A549 treated with AZD9567 at 1 μM for 4 hours (cell line): ENCODE measurements around the gene XAB2. TPM values are rescaled to one million over a fixed set of nuclear protein-coding genes. Genes with fewer than 3 reads are reported as not detected.

Experiments
- total RNA-seq: library from RNA; stranded (reverse); fragments of 200-300 nt; extraction: Qiagen RNA extraction; gene quantifications from 5 replicates; pipeline ENCODE4 v1.2.3, GENCODE V29; 2022; ENCODE audit not compliant: insufficient read depth

XAB2 gene
- total RNA-seq, result 22.4 to 28.1 TPM (median 26.4 TPM) in 5 replicates

DNA sequence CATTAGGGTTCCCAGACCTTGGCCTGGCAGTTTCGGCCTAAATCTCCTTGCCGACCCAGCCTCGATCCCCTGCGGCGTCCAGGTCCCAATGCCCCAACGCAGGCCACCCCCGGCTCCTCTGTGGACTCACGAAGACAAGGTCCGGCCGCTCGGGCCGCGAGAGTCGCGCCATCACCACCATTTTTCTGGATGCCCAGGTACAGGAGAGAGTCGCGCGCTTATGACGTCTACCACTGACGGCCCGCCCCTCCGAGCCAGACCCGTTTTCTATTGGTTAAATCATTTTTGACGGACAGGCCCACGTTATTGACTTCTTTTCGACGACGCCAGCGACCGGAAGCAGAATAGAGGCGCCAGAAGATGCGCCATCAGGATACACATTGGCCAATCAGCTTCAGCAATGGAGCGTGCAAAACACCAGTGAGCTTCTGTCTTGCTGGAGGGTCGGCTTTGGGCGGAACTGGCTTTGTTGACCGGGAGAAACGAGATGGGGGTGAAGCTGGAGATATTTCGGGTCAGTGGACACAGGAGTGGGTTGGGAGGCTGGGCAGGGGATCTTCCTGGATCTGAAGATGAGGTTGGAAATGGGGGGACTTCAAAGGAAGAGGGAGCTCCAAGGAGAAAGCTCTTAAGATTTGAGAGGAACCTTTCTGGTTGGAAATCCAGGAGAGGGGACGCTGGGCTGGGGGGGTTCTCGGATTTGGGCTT lies at the start of gene XAB2, which contains the start of gene PET100:
Gene XAB2 (minus strand): TSS at position 199 of the 708 bp plus-strand sequence. CDS start 18 bp downstream, at position 181.
Gene PET100 (plus strand): TSS at position 447 of the 708 bp plus-strand sequence. CDS start 41 bp downstream, at position 488.

DNA sequence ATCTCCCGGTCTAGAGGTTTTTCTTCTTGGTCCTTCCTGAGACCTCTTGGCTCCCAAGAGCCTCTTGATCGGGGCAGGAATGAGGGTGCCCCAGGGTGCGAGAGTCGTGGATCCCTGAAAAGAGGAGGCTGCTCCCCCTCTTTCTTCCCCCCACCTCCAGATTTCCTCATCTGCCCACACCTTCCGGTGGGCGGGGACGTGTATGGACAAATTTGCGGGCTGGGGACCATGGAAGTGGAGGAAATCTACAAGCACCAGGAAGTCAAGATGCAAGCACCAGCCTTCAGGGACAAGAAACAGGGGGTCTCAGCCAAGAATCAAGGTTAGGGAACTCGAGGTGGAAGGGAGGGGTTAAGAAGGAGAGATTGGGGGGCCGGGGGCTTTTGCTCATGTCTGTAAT lies 47.5 kb upstream of the XAB2 start, which contains the start of gene MCEMP1:
Gene MCEMP1 (plus strand): TSS at position 237 of the 400 bp plus-strand sequence. CDS start 31 bp downstream, at position 268.

DNA sequence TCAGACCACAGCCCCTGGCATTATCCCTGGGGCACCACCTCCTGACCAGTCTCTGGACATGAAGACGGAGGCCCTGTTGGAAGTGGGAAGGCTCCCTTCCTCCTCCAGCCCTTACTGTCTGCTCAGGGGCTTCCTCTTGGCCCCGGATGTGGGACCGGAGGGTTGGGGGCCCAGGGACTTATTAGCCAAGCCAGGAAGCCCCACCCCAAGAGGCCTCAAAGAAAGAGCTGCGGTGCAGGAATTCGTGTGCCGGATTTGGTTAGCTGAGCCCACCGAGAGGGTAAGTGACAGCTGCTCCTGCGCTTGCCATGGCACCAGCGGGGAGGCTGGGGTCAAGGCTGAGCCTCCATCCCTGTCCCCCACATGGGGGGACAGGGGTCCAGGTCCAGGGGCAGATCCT lies 39.5 kb upstream of the XAB2 start, which contains the start of gene RETN:
Gene RETN (plus strand): TSS at position 208 of the 400 bp plus-strand sequence. CDS start 278 bp downstream, outside the sequence.

DNA sequence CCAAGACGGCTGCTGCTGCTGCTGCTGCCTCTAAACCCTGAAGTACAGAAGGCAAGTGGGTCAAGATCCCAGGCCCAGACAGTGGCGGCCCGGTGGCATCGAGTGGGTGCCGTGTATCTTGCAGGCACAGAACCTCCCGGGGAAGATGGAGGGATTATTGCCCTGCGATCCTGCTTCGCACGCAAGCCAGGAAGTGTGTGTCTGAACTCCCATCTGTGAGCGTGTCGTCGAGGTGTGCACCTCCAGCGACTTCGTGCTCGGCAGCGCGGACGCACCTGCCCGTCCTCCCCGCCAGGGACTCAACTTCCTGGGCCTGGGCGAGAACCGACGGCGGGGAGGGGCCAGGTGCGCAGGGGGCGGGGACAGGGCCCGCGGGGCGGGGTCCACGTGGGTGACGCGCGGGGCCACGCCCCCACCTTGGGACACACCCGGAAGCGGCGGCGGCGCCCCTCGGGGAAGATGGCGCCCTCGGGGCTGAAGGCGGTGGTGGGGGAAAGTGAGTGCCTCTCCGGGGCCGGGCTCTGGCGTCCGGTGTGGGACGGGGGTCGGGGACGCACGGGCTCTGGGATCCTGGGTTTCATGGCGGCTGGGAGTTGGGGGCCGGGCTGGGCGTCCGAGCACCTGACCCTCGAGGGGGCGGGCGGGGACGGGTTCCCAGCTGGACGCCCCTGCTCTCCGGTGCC lies 7.5 kb upstream of the XAB2 start, which contains the start of gene STXBP2:
Gene STXBP2 (plus strand): TSS at position 420 of the 683 bp plus-strand sequence. CDS start 40 bp downstream, at position 460.

DNA sequence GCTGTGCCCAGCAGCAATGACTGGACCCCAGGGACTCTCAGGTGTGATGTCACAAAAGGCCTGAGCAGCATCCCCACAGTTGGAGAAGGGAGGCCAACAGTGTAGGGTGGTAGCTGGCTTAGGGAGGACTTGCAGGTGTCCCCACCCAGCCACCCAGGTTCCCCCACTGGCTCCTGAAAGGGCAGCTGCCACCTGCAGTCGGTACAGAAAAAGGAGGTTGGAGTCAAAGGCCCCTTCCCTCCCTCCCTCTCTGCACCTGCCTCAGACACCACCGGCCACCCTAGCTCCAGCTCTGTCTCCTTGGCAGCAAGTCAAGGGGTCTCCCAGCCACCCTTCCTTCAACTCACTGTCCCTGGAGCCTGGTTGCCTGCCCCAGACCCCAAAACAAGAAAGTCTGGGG lies 4.4 kb upstream of the XAB2 start, which contains the start of gene PCP2:
Gene PCP2 (minus strand): TSS at position 22 of the 400 bp plus-strand sequence. CDS start 262 bp downstream, outside the sequence.

DNA sequence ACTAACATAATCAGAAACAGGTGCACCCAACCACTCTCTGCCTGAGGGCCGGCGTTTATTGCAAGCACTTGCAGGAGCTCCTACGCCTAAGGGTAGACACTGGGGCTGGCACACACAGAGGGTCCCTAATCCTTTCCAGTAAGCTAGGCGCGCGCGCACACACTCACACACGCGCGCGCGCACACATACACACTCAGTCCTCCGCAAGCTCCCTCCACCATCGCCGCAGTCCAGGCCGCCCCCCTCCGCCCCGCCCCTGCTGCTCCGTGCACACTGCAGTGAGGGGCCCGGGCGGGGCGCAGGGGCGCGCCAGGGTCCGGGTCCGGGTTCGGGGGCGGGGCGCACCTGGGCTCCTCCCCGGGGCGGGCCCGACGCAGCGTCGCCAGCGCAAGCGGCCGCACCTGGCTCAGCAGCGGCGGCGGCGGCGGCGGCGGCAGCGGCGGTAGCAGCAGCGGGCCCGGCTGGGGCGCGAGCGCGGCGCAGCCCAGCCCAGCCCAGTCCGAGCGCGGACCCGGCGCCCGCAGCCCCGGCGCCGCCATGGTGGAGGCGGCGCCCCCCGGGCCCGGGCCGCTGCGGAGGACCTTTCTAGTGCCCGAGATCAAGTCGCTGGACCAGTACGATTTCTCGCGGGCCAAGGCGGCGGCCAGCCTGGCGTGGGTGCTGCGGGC lies 33.7 kb downstream of the XAB2 start, which contains the start of gene CAMSAP3:
Gene CAMSAP3 (plus strand): TSS at position 398 of the 668 bp plus-strand sequence. CDS start 140 bp downstream, at position 538.

Other genes starting within 250 kb of the XAB2 start
- gene PEX11G, start 140.5 kb downstream of the XAB2 start, total RNA-seq, result 2.2 to 3.0 TPM (median 2.3 TPM) in 5 replicates
- gene ZNF358, start 113.4 kb downstream of the XAB2 start, total RNA-seq, result 14.5 to 23.9 TPM (median 15.7 TPM) in 5 replicates
- gene MCOLN1, start 106.9 kb downstream of the XAB2 start, total RNA-seq, result 12.1 to 14.0 TPM (median 12.8 TPM) in 5 replicates
- gene PNPLA6, start 93.8 kb downstream of the XAB2 start, total RNA-seq, result 28.2 to 35.6 TPM (median 32.1 TPM) in 5 replicates
- gene CAMSAP3, start 33.7 kb downstream of the XAB2 start, total RNA-seq, result 3.7 to 5.3 TPM (median 5.1 TPM) in 5 replicates
- 51.5 to 94.9 TPM (median 56.4 TPM) in 5 replicates for gene PET100, start 248 bp upstream of the XAB2 start, total RNA-seq
- not detected in 5 replicates for gene PCP2, start 4.2 kb upstream of the XAB2 start, total RNA-seq
- 31.8 to 47.5 TPM (median 40.8 TPM) in 5 replicates for gene STXBP2, start 7.6 kb upstream of the XAB2 start, total RNA-seq
- gene RETN, start 39.5 kb upstream of the XAB2 start, total RNA-seq, result not detected in 5 replicates
- gene MCEMP1, start 47.5 kb upstream of the XAB2 start, total RNA-seq, result not detected in 5 replicates
- gene TRAPPC5, start 51.3 kb upstream of the XAB2 start, total RNA-seq, result 35.2 to 107 TPM (median 103 TPM) in 5 replicates
- not detected in 5 replicates for gene FCER2, start 72.6 kb upstream of the XAB2 start, total RNA-seq
- gene CLEC4G, start 102.6 kb upstream of the XAB2 start, total RNA-seq, result not detected in 5 replicates
- not detected in 5 replicates for gene CD209, start 118.0 kb upstream of the XAB2 start, total RNA-seq
- gene CLEC4M, start 133.7 kb upstream of the XAB2 start, total RNA-seq, result 0.07 TPM in 1 of 5 replicates, not detected in the others
- 0.50 to 2.1 TPM (median 1.9 TPM) in 5 replicates for gene EVI5L, start 200.7 kb upstream of the XAB2 start, total RNA-seq
- 0.28 to 0.43 TPM (median 0.42 TPM) in 5 replicates for gene PRR36, start 244.8 kb upstream of the XAB2 start, total RNA-seq